ENCODE results near the gene TASOR.

- TF ChIP-seq CTCF (IDR thresholded peaks at IDR 0.05; ENCODE audit: low read depth, low read length) (no peak), MAX (IDR thresholded peaks at IDR 0.05; ENCODE audit: low read depth, low read length) (no peak), POLR2A (IDR thresholded peaks at IDR 0.05; ENCODE audit: extremely low read depth, insufficient read length) (no peak), MYC (IDR thresholded peaks at IDR 0.05; ENCODE audit: low read depth, low read length) (no peak)
Measured at GRCh38 chr3:56681984-56682461, 1.0 kb downstream of the TASOR start.

Measured in NB4 (cell line).